Stimulated activated CD8-positive, alpha-beta memory T cell treated with anti-CD3 and anti-CD28 coated beads, Interleukin-7, amount 100 ng/mL, for 24 hours (primary cell): ENCODE data around the gene RAD51B.

Experiments
- DNase-seq: peaks from one replicate; pipeline ENCODE4 v3.0.0-alpha.2; 2020; ENCODE audit warnings: low read depth

The RAD51B gene

DNA sequence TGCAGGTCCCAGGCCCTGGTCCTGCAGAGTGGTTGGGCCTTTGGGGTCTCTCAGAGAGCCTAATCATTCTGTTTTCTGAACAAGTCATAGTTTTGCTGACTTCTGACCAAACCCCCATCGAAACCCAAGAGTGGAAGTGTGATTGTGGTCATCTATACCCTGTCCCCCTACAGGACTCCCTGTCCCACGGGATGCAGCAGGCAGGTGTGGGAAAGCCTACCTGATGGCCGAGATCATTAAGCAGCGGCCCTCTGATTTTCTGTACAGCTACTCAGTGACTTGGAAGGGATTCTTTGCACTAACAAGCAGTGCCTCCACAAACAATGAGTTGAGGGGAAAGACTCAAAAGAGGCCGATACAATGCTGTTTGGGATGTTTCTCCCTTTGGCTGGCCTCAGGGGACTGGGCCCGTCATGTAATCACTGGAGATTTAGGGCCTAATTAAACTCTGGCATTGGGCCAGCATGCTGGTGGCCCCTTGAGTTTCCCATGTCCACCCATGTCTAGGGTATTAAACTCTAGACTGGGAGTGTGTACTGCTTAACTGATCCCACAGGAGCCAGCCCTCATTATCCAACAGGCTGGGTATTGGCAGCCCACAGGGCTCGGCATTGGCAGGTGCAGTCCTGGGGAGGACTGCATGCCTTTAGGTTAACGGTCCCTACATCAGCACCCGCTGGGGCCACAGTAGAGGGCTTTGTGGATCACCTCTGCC is 780.5 kb downstream of the RAD51B start:
- no peak for DNase-seq

DNA sequence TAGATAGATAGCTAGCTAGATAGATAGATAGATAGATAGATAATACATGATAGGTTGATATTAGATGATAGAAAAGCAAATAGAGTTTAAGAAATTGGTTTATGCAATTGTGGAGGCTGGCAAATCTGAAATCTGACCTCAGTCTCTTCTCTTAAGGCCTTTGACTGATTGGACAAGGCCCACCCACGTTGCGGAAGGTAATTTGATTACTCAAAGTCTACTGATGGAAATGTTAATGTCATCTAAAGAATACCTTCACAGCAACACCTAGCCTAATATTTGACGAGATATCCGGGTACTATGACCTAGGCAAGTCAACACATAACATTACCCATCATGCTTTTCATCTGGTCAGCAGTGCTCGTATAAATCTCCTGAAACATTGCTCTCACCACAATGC is 782.9 kb downstream of the RAD51B start:
- no peak for DNase-seq

DNA sequence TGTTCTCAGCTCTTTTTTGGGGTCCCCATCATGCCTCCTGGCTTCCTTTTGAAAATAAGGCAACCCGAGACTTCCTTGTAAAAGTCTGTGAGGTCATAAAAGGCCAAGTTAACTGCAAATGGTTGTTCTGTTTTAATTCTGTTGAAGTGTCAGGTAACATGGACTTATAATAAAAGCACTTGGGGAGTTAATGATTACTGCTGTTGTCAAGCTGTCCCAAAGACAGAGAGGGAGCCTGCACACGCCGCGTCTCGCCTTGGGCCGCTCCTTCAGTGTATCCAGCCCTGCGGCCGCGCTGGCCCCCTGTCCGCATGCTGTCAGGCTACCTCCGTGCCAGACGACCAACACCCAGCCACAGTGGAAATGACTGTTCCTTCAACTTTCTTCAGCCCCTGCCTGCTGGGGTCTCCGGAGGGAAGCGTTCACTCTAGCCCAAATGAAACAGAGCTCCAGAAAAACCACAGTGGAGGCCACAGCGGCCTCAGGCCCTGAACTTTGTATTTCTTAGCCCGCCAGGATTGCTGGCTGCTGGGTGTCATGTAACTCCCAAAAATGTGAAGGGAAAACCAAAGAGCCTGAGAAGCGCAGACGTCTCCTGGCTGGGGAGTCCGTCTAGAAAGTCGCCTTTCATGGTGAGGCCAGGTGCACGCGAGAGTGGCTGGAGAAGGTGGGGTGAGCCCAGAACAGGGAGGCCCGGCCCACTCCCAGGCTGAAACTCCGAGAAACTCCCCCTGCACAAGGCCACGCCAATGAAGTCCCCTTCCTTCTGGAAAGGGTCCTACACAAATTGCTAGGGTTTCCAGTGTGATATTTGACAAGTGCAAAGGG is 784.2 kb downstream of the RAD51B start:
- DNase-seq, result no peak

DNA sequence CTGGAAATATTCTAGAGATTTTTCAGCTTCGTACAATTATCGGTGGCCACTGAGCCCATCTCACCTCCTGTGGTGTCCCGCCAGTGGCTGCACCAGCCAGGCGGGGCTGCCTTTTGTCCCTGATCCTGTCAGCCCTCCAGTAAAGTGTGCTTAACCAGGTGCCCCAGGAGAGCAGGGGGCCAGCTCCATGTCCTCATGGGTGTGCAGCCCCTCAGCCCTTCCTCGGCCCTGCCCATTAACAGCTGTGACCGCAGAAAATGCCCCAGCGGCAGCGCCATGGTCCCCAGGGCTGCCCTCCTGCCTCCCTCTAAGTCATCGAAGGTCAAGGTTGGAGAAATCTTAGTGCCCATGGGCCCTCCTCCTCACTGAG is 784.8 kb downstream of the RAD51B start:
- no peak for DNase-seq

DNA sequence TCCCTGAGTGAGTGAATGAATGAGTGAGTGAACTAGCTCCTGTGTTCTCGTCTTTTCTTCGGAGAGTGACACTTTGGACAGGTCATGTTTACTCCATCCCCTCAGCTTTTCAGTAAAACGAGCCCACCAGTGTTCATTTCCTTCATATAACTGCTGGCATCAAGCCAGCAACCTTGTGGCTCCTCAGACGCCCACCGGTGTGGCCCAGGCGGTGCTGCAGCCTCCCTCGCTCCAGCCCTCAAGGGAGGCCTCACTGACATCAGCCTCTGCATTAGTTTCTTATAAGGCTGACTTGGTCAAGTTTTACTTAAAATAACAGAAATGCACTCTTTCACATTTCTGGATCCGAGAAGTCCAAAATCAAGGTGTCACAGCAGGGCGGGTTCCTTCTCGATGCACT is 785.2 kb downstream of the RAD51B start:
- no peak for DNase-seq

DNA sequence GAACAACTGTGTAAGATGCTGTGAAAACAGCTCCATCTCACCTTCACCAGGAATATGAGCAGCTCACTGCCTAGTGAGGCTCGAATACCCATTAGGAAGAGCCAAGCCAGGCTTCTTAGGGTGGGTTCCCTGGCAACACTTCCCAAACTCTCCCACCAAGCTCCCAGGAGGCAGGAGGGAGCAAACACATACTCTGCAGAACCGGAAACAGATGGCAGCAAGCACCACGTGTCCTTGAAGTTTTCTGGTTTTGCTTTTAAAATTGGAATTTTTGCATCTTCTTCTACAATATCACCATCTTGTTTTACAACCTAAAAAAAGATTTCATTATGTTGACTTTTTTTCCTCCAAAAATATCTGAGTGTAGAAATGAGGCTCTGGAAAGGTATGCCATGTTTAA is 786.6 kb downstream of the RAD51B start:
- DNase-seq, result no peak

DNA sequence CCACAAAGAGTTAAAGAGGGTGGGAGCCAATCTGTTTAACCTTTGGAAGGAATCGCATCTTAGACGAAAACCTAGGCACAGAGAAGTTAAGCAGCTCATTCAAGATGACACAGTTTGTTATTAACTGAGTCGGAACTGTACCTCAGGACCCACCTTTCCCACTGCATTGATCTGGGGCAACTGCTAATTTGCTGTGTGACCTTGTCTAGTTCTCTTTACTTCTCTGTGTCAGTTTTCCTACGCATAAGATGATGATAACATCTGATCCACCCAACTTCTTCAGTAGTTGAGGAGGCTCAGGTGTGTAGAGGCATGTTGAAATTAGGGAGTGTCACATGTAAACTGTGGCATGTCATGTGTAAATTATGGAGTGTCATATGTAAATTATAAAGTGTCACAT is 787.1 kb downstream of the RAD51B start:
- no peak for DNase-seq

DNA sequence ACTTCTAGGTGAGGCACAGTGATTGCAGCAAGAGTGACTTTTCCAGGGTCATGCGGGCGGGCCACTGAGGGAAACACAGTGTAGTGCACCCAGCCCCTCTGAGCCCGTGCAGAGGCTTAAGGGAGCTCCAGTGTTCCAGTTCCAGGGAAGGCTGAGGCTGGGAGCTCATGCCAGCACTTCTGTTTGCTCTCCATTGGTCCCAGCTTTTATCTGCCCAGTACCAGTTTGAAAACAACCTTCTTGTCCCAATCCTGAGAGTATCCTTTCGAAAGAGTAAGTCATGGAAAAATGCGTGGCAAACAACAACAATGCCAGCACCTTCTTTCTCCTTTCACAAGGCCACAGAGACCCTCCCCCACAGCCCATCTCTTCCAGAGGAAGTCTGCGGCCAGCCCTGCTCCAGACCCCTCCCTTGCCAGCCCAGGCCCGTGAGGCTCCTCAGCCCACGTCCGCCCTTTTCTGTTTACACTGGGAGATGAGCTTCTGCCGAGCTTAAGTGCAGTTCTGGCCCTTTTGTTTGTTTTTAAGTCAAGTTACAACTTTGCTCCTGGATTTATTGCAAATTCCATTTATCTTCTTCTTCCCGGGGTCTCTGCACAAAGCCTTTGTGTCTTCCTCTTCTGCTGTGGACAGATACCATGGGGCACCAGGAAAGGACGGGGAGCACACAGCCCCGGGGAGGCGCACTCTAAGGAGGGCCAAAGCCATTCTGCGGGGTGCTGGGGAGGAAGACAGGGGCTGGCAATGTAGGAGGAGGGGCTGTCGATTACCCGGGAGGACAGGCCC is 787.7 kb downstream of the RAD51B start:
- no peak for DNase-seq

DNA sequence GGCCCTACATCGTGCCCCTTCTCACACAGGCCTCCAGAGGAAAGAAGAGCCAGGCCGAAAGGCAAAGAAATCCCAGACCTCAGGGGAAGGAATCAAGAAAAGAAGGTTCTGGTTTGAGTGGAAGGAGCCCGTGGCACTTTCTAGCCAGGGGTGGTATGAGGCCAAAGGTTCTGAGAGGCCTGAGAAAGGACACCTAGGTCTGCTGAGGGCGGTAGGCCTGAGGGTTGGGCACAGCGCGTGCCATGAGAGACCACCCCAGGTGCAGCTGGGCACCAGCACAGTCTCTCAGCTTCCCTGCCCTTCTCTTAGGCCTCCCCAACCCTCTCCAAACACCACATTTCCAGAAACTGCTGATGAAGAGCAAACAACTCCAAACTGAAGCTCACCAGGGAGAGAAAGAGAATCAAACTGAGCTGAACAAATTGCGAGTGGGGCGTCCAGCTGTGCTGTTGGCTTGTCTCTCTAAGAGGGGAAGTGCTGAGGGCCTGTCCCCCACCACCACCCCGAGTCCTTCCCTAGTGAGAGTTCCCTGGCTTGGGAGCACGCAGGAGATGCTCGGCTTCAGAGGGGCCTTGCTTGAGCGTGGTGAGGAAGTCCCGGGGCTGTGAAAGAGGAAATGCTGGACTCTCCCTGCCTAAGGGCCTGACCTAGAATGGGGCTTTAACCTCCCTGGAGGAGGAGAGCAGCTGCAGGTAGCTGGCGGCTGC is 788.4 kb downstream of the RAD51B start:
- DNase-seq, result no peak

DNA sequence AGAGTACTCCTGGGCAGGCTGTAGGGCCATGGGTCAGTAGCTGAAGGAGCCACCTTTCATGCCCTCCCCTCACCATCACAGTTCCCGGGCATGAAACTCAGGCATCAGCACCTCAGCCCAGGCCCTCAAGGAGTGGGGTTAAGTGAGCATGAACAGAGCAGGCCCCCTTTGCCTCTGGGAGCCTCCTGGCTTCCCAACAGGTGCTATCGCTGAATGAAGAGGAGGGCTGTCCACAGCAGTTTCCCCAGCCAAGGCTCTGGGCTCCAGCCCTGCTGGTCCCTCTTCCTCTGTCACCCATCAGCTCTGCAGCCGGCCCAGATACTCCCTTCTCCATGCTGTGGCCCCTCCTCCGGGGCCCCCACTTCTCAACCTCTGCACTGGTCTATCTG is 789.0 kb downstream of the RAD51B start:
- no peak for DNase-seq

DNA sequence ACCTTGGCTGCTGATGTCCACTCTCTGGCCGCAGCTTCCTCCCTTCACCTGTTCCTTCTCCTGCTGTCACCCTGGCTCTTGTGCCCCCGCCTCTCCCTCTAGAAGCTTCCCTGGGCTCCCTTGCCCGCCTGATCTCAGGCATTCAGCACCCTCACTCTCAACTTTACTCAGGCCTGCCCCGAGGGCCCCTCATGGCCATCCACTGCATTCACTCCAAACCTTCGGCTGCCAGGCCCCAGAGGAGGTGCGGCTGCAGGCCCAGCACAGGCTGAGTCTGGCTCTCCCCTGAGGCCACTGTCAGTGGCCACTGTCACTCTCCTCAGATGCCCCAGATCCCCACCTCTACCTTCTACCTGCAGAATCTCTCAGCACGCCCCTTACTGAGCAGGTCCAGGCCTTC is 789.4 kb downstream of the RAD51B start:
- no peak for DNase-seq

DNA sequence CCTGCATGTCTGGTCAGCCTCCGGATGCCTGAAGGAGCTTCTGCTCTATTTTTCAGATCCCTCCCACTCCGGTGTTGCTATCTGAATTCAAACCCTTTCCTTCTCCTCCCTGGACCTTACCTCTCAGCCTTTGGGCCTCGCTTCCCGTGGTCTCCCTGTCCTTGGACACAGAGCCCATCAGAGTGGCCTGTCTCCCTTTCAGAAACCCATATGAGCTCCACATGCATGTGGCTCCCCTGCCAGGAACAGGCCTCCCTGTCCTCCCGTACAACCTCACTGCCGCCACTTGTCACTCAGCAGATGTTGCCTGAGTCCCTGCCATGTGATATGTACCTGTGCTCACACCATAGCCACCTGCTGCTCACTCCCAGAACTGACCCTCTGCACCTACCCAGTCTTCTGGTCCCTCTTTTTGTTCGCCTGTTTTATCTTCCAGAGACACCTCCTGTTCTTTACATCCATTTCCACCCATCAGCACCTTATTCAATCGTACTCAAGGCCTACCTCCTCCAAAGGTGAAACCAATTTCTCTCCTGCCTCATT is 790.7 kb downstream of the RAD51B start:
- DNase-seq, result no peak

DNA sequence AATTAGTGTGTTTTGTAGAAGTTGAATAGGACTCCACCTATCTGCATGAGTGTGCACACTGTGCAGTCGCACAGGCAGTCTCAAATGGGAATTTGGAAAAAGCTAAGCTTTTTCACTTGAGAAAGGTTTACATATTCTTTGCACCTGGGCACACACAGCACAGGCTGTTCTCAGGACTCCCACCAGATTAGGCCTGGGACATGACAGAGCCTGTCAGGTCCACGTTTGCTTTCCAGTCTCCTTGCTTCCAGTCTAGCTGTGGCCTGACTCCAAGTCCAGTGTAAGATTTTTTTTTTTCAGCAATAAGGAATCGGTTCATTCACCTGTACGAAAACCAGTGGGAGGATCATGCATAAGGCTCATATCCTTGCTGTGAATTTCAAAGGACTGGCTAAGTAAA is 792.0 kb downstream of the RAD51B start:
- no peak for DNase-seq

DNA sequence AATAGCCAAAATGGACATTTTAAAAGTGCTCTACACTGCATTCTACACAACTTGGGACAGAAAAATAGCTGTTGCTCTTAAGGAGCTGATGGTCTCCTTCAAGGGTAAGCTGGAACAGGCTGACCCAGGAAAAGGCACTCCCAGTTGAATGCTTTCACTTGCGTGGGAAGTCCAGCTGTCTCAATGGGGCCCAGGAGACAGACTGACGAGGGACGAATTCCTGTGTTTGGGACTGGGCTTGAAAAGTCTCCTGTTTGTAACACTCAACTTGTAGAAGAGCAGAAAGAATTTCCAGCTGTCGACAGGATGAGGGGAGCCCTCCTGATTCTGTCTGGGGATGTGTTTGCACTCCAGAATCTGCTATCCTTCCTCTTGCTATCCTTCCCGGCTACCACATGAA is 792.5 kb downstream of the RAD51B start:
- no peak for DNase-seq

DNA sequence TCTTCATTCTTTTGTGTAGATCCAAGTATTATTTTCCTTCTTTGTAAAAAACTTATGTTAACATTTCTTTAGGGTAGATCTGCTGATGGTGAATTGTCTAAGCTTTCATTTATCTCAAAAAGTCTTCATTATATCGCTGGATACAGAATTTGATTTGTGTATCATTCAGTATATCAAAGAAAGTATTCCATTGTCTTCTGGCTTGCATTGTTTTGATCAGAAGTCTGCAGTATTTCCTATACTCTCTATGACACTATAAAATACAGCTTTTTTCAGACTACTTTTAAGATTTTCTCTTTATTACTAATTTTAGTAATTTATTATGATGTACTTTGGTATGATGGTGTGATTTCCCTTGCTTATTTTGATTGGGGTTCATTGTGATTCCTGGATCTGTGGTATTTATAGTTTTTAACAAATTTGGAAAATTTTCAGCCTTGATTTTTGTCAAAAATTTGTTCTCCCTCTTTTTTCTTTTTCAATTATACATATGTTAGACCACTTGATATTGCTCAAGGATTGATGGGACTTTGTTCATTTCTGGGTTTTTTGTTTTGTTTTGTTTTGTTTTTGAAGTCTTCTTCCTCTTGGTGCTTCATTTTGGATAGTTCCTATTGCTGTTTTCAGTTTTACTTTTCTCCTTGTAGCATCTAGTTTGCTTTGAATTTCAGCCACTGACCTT is 796.8 kb downstream of the RAD51B start:
- DNase-seq, result no peak

DNA sequence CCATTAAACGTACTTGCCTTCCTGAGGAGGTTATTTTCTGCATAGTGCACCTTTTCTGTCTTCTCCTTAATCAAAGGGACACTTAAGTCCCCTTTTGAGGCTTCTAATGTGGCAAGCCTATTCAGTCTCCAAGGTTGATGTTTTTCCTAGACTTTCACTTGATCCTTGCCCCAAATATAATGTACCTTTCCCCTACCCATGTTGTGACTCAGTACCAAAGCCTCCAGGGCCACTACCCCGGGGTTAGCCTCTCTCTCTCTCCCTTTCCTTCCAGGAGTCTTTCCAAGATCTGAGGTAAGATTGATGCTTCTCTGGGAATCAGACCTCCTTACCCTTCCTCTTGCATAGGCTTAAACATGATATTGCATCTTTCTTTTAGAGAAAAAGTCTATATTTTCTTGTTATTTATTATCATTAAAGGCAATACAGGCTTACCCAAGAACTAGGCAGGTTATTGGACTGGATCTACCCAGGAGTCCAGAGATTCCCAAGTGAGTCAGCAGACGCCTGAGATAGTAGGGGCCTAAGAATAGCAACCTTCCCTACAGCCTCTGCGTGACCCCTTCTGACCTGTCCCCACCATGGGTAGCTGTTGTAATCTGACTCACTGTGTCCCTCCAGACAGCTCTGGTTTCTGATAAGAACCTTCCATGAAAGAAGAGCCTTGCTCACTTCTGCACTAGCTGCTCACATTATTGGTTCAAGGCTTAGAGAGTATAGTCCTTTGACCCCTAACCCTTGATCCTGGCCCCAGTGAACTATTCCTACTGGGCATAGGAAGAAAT is 800.4 kb downstream of the RAD51B start:
- DNase-seq, result no peak

DNA sequence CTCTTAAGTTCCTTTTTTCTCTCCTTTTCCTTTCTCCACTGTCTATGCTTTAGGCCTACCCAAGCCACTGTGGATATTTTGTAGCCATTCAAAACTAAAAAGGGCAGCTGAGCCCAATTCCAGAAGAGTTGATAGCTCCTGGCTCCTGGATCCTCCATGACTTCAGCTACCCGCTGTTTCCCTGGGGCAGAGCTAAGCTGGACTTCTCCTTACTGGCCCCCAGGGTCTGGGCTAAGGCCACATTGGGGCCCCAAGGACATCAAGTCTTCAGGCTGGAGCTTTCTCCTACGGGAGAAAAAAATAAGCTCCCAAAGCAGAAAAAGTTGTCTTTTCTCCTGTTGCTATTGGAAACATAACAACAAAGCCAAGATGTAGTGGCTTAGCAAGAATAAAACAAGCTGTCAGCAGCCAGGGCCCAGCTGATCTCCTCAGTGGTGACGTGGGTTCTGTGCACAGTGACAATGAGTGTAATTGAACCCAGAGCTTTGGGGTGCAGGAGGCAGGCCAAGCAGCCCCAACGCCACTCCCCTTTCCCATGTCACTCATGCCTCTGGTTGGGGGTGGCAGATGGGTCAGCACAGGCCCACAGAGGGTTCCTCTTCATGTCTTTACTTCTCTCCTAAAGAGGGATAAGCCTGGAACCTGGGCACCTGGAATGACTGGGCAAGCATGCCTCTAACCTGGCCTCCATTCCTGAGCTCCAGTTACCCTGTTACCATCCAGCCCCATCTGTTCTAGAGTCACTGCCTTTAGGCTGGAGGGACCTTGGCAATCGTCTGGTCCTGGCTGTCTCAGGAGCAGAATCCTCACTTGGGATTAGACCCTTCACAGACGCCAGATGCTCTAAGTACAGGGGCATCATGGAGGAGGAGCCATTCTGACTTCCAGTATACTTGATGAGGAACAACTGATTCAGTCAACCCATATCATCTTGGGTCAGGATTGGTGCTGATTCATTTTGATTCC is 802.1 kb downstream of the RAD51B start:
- no peak for DNase-seq

DNA sequence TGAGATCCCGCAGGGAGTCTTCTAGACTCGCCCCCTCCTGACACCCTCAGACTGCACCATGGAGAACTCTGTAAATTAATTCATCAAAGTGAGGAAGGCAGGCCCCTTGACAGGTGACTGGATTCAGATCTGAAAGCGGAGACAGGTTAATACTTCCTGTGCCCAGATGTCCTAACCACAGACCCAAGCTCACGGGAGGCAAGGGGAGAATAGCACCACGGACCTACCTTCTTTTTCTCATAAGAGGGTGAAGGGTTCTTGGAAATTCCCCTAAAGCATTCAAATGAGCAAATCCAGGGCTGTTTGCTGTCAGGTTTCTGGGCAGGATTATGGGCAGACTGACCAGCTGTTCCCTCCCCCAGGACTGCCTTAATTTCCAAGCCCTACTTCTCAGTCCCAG is 803.3 kb downstream of the RAD51B start:
- no peak for DNase-seq

DNA sequence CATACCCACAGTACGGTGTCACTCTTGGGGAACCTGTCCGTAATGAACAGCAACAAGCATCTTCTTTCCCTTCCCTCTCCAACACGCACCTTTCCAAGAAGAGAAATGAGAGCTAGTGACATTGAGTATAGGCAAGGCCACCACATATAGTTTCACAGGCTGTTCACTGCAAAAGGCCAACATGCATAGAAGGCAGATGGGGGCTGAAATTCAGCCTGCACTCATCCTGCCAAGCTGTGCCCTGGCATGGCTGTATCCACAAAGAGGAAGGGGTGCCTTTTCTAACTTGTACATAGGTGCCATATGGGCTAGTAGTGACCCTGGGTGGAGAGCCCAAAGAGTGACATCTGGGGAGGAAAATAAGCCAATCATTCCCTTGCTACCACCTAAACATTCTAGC is 803.7 kb downstream of the RAD51B start:
- no peak for DNase-seq
